ENCODE results near the gene PTTG1IP.

The PTTG1IP gene

GRCh38 chr21:44803651-44804050 is 69.8 kb downstream of the PTTG1IP start:
- no peak for TF ChIP-seq CTCF (IDR thresholded peaks at IDR 0.05; ENCODE audit: insufficient read depth, low read depth, low read length, missing control alignments)
- no peak overlapping the region for H3K4me3 ChIP-seq (ENCODE audit: low read depth, low read length)

GRCh38 chr21:44802396-44803153 is 70.9 kb downstream of the PTTG1IP start:
- H3K4me3 ChIP-seq (ENCODE audit: low read depth, low read length) = peak overlapping the region; percentile 84
- DNase-seq (ENCODE audit: low read depth) = peak; percentile 21
- no peak for TF ChIP-seq CTCF (IDR thresholded peaks at IDR 0.05; ENCODE audit: insufficient read depth, low read depth, low read length, missing control alignments)

More at GRCh38 chr21:44803651-44804050, 69.8 kb downstream of the PTTG1IP start:
- no peak for DNase-seq (ENCODE audit: low read depth)

- TF ChIP-seq CTCF (IDR thresholded peaks at IDR 0.05; ENCODE audit: insufficient read depth, low read depth, low read length, missing control alignments) = no peak
- H3K4me3 ChIP-seq (ENCODE audit: low read depth, low read length) = peak within 1 kb of the TSS; percentile 84
- DNase-seq (ENCODE audit: low read depth) = peak; percentile 87
These were observed 71.8 kb downstream of the PTTG1IP start, which contains the start of gene UBE2G2 for GRCh38 chr21:44801468-44802395. Gene UBE2G2 (minus strand): TSS chr21:44801820. CDS start chr21:44801748, 72 bp downstream.

GRCh38 chr21:44800971-44801467 is 72.5 kb downstream of the PTTG1IP start:
- peak; percentile 55 for DNase-seq (ENCODE audit: low read depth)
- TF ChIP-seq CTCF (IDR thresholded peaks at IDR 0.05; ENCODE audit: insufficient read depth, low read depth, low read length, missing control alignments) = peak; percentile 60

GRCh38 chr21:44800103-44800502 is 73.4 kb downstream of the PTTG1IP start:
- DNase-seq (ENCODE audit: low read depth) = peak; percentile 33
- H3K4me3 ChIP-seq (ENCODE audit: low read depth, low read length) = peak overlapping the region; percentile 84
- no peak for TF ChIP-seq CTCF (IDR thresholded peaks at IDR 0.05; ENCODE audit: insufficient read depth, low read depth, low read length, missing control alignments)

More at GRCh38 chr21:44800971-44801467, 72.5 kb downstream of the PTTG1IP start:
- H3K4me3 ChIP-seq (ENCODE audit: low read depth, low read length) = peak overlapping the region; percentile 84

- DNase-seq (ENCODE audit: low read depth) = no peak
- TF ChIP-seq CTCF (IDR thresholded peaks at IDR 0.05; ENCODE audit: insufficient read depth, low read depth, low read length, missing control alignments) = no peak
- H3K4me3 ChIP-seq (ENCODE audit: low read depth, low read length) = no peak overlapping the region
These were observed 73.8 kb downstream of the PTTG1IP start for GRCh38 chr21:44799646-44800045.

All from GM12865 (cell line).